Measurements from ENCODE around the gene BBOX1.

- TF ChIP-seq CTCF (conservative IDR thresholded peaks at IDR 0.05; ENCODE audit: low read depth, low read length) (no peak), FOS (IDR thresholded peaks at IDR 0.05; ENCODE audit: low read depth, low read length) (no peak)
Observed at GRCh38 chr11:27129686-27130085, 89.1 kb downstream of the BBOX1 start.

Data from IMR-90 (cell line).